ENCODE measurements around the gene SLC35F1.
A peak's percentile ranks its signal among the peaks of the same experiment; 100 is the strongest.
"Not testable (repeated sequence)": the region's sequence is repeated elsewhere in the genome, so short reads cannot be mapped to it uniquely, and the experiment has no call there.

The SLC35F1 gene

DNA sequence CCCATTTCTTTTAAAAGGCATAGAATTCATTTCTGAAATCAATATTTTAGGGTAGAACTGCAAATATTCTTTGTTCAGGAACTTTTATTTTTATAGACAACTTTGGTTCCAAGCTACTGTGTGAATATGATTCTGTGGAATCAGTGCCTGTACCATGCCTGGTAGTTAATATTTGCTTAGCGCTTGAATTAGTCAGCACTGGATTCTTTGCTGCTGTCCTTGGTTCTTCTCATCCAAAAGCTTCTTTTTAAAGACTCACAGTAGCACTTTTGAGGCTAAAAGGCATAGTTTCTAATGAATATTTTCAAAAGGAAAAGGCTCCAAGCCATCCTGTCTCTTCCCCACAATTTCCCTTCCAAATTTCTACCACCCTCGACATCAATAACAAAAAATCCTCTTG lies 109.5 kb downstream of the SLC35F1 start:
- DNase-seq: no peak

DNA sequence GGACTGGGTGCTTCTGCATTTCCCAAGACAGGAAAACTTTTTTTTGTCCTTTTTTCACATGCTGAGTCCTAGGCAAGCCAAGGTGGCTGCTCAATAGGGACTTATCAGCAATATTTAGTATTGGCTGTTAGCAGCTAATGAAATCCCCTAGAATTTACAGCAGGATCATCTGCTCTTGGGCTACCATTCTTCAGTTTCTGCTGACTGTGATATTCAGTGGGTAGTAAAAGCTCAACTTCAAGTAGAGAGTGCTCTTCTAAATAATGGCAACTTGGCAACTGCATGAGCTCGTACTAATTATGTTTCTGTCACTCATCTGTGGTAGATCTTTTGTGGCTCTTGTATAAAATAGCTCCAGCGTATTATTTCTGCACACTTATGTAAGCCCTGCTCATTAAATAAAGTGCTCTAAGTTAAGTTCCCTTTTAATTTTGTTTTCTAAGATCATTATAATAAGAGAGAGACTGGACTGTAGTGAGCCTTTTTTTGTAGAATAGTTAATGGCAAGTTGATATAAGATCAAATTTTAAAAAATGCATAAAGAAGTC lies 110.3 kb downstream of the SLC35F1 start:
- no peak for DNase-seq

- DNase-seq: no peak
Measured at GRCh38 chr6:118023771-118024170, 116.7 kb downstream of the SLC35F1 start.

DNA sequence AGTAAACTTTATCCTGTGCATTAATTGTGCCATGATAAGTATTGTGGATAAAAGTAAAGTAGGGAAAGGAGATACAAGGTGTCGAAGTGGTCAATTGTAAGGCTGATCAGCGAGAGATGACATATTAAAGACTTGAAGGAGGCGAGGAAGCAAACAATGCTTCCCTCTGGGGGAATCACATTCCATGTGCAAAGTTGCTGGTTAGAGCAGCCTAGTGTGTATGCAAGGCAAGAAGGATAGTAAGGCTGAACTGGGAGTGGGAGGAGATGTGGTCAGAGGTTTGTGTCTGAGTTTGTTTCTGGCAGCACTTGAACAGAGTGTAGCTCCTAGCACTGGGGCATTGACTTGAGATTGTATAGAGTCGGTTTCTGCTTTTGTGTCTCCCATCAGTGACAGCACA lies 122.9 kb downstream of the SLC35F1 start:
- DNase-seq: no peak

- not testable (repeated sequence) for DNase-seq
Measured at GRCh38 chr6:118037479-118037878, 130.4 kb downstream of the SLC35F1 start.

- DNase-seq: no peak
Measured at GRCh38 chr6:118042855-118043254, 135.8 kb downstream of the SLC35F1 start.

GRCh38 chr6:118044275-118044674 lies 137.2 kb downstream of the SLC35F1 start:
- no peak for DNase-seq

DNA sequence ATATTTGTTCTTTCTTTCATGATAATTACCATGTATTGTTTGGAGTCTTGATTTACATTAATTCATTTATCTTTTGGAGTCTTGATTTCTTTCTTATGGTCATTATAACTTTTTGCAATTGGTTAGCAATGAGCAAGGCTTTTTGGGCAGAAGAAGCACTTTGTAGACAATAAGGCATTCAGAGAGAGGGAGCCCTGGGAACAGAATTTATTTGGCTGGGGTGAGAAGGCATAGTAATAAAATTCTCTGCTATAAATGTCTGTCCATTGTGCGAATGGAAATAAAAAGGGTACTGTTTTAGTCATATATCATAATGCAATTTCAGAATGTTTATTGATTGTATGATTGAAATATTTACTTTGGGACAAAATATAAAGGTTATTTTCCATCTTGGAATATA lies 147.0 kb downstream of the SLC35F1 start:
- no peak for DNase-seq

- DNase-seq: no peak
Measured at GRCh38 chr6:118061666-118062065, 154.6 kb downstream of the SLC35F1 start.

DNA sequence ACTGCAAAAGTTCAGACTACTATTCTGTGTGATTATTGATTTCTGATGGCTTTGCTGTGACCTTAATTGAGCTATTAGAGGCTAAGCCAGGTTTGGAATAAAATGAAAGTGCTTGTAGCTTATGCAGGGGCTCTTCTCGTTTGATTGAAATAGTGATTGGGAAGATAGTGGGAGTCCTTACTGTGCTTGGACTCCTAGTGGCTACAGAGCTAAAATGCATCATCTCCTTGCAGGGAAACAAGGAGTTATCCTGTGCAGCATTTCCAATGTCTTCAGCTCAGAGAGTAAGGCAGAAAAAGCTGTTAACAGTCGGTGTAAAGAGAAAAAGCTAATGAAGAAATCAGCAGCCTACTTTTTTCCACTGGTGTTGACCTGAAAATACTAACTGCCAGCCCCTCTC lies 173.5 kb downstream of the SLC35F1 start:
- no peak for DNase-seq

GRCh38 chr6:118083711-118084110 lies 176.6 kb downstream of the SLC35F1 start:
- DNase-seq: no peak

- no peak for DNase-seq
Measured at GRCh38 chr6:118085665-118086064, 178.6 kb downstream of the SLC35F1 start.

DNA sequence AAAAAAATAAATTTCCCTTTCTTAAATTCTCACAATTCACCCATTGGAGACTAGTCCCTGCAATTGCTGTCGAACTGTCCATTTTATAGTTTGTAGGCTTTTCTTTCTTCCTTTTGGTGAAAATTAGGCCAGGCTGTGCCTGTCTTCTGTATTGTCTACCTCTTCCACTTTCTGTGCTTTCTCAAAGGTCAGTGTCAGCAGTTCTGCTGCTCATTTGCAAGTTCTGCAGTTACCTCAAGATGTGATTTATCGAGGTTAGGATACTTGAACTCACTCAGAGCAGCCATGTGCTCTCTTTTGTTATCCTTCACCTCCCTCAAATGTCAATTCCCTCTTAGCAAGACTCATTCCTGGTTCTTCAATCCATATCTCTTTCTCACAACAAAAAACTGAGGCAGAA lies 179.1 kb downstream of the SLC35F1 start:
- DNase-seq: no peak

GRCh38 chr6:118092086-118092485 lies 185.0 kb downstream of the SLC35F1 start:
- DNase-seq: no peak

GRCh38 chr6:118097576-118097975 lies 190.5 kb downstream of the SLC35F1 start:
- DNase-seq: no peak

GRCh38 chr6:118100717-118101116 lies 193.7 kb downstream of the SLC35F1 start:
- no peak for DNase-seq

- no peak for DNase-seq
Measured at GRCh38 chr6:118101220-118101619, 194.2 kb downstream of the SLC35F1 start.

- DNase-seq: no peak
Measured at GRCh38 chr6:118101831-118102345, 194.8 kb downstream of the SLC35F1 start.

- no peak for DNase-seq
Measured at GRCh38 chr6:118102401-118102800, 195.3 kb downstream of the SLC35F1 start.

DNA sequence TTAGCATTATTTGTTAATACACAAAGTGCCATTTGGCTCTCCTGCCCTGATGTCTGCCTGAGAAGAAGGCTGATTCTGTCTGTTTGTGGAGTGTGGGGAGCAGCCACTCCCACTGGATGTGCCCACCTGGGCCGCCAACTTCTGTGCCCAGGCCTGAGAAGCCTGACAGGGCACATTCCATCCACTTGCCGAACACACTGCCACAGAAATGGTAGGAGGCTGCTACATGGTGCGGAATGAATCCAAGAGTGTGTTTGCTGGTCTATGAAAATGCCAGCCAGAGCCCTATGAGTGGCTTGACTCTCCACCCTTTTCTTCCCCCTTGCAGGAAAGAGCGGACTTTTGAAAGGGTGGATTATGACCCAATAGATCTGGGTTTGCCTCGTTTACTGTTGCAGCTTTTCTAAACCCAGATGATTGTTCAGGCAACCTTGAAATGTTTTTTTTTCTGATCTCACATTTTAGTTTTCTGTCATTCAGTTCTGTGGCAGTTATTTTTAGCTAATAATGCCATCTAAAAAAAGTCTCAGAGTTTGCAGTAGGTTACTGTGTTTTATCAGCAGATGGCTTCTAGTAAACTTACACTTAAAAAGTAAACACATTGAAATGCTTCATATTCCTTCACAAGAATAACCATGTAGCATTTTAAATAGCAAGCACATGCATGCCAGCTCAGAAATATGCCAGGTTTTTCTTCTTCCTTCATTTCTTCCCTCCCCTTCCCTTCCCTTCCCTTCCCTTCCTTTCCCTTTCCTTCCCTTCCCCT lies 196.5 kb downstream of the SLC35F1 start:
- DNase-seq: peak; percentile 2

DNA sequence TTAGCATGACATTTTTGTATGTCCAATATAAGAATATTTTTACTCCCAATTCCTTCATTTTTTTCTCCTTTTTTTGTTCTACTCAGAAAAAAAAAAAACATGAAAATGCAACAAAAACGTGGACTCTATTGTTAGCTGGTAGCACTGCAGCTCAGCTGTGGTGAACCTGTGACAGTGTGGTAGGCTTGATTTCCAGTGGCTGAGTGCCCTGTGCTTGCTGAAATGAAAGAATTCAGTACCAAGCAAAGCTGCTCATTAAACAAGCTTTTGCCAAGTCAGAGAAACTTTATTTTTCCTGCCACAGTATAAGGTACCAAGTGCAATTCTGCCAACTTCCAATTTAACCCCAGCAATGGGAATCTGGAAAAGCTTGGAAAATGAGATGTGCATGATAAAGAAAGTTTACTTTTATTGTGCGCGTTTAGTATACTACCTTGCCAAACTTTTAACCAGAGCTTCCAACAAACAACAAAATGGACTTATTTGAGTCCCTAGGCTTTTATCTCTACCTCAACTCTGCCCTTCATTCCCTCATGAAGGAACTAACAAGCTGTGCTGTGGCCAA lies 215.2 kb downstream of the SLC35F1 start:
- DNase-seq: no peak

DNA sequence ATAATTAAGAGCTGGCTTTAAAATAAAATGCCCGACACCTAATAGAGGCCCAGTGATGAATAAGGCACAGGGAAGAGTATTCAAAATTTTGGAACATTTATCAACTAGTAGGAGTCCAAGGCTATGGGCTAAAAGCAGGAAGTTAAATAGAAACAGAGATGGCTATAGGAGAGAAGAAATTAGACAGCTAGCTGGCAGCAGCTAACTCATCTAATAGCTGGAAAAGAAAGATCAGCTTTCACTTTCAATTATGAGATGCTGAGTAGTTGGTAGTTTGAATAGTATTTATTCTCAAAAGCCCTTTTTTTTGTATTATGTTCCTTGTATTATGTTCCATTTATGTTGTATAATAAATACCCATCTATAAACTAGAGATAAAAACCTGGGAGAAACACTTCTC lies 215.7 kb downstream of the SLC35F1 start:
- DNase-seq: no peak

- DNase-seq: no peak
Measured at GRCh38 chr6:118123503-118124037, 216.5 kb downstream of the SLC35F1 start.

- no peak for DNase-seq
Measured at GRCh38 chr6:118124851-118125250, 217.8 kb downstream of the SLC35F1 start.

All from RPMI8226 (cell line).